Measurements from ENCODE around the gene TOGARAM2. TPM values are rescaled to one million over a fixed set of nuclear protein-coding genes. Genes with fewer than 3 reads are reported as not detected.

The TOGARAM2 gene
- total RNA-seq, 1 donor from 2014 or later: 15.4 TPM

DNA sequence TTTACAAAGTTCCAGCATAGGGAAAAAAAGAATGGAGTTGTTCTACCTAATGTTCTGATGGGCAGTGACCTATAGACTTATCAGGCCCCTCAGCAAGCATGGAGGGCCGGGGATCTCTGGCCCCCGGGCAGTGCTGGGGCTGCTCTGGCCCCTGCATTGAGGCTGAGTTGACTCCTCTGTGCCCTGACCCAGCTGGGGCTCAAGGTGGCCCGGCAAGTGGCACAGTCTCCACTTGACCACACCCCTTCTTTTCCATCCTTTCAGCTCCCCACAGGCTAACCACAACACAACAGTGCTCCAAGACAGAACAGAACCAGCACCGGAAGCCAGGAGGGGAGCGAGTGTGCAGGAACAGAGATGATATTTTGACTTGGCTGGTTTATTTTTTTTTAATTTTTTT lies 19.9 kb downstream of the TOGARAM2 start:
- peak in 1 of 2 donors; percentile 8 for ATAC-seq
- H3K4me1 ChIP-seq: peaks cover 21% of the 10 kb centered on the region
- intact Hi-C loops (cut with DNase I): no loop called here
- peak overlapping the region; percentile 46 for H3K27ac ChIP-seq
- H3K36me3 ChIP-seq: no peaks in the 10 kb centered on the region
- no peak for TF ChIP-seq CTCF (IDR thresholded peaks at IDR 0.05)
- no peak overlapping the region for H3K4me3 ChIP-seq
- DNase-seq: no peak
- no peaks in the 10 kb centered on the region for H3K9me3 ChIP-seq
- H3K27me3 ChIP-seq (ENCODE audit: low read depth): no peaks in the 10 kb centered on the region

- DNase-seq: no peak
- no peak for TF ChIP-seq CTCF (IDR thresholded peaks at IDR 0.05)
- Histone ChIP-seq H3K27me3 (ENCODE audit: low read depth) (no peaks in the 10 kb centered on the region), H3K4me3 (no peak overlapping the region), H3K27ac (no peak overlapping the region), H3K36me3 (no peaks in the 10 kb centered on the region), H3K4me1 (peaks cover 21% of the 10 kb centered on the region), H3K9me3 (no peaks in the 10 kb centered on the region)
- intact Hi-C loops (cut with DNase I): no loop called here
- ATAC-seq: no peak
These were observed 20.7 kb downstream of the TOGARAM2 start for GRCh38 chr2:29001806-29002205.

DNA sequence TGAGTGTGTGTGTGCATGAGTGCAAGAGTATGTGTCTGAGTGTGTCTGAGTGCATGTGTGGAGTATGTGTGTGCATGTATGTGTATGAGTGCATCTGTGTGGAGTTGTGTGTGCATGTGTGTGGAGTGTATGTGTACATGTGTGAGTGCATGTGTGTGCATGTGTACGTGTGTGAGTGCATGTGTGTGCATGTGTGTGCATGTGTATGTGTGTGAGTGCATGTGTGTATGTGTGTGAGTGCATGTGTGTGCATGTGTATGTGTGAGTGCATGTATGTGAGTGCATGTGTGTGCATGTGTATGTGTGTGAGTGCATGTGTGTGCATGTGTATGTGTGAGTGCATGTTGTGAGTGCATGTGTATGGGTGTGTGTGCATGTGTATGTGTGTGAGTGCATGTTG lies 23.7 kb downstream of the TOGARAM2 start:
- intact Hi-C loops (cut with DNase I): no loop called here
- Histone ChIP-seq H3K4me1 (peaks cover 14% of the 10 kb centered on the region), H3K27me3 (ENCODE audit: low read depth) (no peaks in the 10 kb centered on the region), H3K27ac (no peak overlapping the region), H3K9me3 (no peaks in the 10 kb centered on the region), H3K4me3 (no peak overlapping the region), H3K36me3 (no peaks in the 10 kb centered on the region)
- DNase-seq: no peak
- ATAC-seq: no peak
- TF ChIP-seq CTCF (IDR thresholded peaks at IDR 0.05): no peak

GRCh38 chr2:29005331-29005730 lies 24.2 kb downstream of the TOGARAM2 start:
- Histone ChIP-seq H3K27ac (no peak overlapping the region), H3K9me3 (no peaks in the 10 kb centered on the region), H3K36me3 (no peaks in the 10 kb centered on the region), H3K4me1 (peaks cover 11% of the 10 kb centered on the region), H3K4me3 (no peak overlapping the region), H3K27me3 (ENCODE audit: low read depth) (no peaks in the 10 kb centered on the region)
- intact Hi-C loops (cut with DNase I): no loop called here
- TF ChIP-seq CTCF (IDR thresholded peaks at IDR 0.05): no peak
- no peak for ATAC-seq
- DNase-seq: no peak

DNA sequence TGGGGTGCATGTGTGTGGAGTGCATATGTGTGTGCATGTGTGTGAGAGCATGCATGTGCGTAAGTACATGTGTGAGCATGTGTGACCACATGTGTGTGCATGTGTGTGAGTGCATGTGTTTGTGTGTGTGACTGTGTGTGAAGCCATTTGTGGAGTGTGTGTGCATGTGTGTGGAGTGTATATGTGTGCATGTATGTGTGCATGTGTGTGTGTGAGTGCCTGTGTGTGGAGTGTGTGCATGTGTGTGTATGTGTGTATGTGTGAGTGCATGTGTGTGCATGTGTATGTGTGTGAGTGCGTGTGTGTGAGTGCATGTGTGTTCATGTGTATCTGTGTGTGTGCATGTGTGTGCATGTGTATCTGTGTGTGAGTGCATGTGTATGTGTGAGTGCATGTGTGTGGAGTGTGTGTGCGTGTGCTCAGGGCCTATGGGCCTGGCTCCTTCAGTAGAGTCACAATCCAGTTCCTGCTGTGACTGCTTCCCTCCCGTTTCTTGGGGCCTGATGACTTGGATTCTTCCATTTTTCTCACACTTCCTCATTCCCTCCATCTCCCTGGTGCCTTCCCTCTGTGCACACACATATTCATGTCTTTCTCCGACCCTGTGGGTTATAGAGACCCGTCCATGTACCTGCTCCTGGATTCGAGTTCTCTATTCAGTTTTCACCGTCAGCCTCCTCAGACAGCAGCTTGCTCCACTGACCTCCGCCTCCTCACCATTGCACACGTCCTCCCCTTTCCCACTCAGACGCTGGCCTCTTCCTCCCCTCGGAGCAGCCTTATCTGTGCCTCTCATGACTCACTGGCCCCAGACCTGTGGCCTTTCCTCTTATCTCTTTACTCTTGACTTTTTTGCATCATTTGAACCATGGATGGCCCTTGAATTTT lies 25.2 kb downstream of the TOGARAM2 start:
- DNase-seq: no peak
- intact Hi-C loops (cut with DNase I): no loop called here
- H3K4me3 ChIP-seq: no peak overlapping the region

More for the DNA sequence above, 25.2 kb downstream of the TOGARAM2 start:
- Histone ChIP-seq H3K4me1 (peaks cover 13% of the 10 kb centered on the region), H3K36me3 (no peaks in the 10 kb centered on the region), H3K27me3 (ENCODE audit: low read depth) (no peaks in the 10 kb centered on the region), H3K9me3 (no peaks in the 10 kb centered on the region), H3K27ac (no peak overlapping the region)
- no peak for ATAC-seq
- no peak for TF ChIP-seq CTCF (IDR thresholded peaks at IDR 0.05)

Measured in lower lobe of right lung (tissue), 2 donors.